ENCODE data around the gene LTB4R.

LTB4R gene

DNA sequence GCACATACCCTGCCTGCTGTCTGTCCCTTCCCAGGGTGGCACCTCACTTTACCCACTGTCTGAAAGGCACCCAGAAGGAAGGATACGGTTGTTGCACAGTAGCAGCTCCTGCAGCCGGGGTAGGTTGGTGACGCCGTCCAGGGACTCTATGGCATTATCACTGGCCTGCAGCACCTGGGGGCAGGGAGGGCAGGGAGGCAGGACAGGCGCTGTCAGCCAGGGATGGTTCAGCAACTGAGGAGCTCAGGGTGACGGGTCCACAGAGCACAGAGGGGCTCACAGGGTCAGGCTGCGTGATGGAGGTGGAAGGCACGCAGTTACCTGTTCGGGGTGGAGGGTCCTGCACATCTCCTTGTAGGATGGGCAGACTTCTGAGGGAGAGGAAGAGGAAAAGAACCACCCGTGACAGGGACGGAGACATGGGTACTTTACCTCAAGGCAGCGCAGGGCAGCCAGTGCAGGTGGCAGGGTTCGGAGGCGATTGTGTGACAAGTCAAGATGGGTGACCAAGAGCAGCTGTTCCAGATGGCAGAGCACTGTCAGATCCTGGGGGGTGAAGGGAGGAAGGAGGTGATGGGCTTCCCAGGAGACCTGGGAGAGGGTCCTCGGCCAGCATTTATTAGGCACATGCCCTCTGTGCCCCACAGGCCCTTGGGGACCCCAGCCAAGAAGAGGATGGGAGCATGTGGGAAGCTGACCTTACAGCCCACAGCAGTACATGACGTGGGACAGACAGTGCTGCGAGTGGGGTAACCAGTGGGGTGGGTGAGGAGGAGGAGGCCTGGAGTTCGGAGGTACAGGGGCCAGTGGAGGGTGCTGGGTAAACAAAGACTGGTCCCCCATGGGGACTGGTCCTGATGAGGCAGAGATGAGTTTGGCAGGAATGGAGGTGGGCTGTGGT, 44.7 kb upstream of the LTB4R start:
- no peak for DNase-seq (ENCODE audit: low read depth)
- TF ChIP-seq, protein P1, sequence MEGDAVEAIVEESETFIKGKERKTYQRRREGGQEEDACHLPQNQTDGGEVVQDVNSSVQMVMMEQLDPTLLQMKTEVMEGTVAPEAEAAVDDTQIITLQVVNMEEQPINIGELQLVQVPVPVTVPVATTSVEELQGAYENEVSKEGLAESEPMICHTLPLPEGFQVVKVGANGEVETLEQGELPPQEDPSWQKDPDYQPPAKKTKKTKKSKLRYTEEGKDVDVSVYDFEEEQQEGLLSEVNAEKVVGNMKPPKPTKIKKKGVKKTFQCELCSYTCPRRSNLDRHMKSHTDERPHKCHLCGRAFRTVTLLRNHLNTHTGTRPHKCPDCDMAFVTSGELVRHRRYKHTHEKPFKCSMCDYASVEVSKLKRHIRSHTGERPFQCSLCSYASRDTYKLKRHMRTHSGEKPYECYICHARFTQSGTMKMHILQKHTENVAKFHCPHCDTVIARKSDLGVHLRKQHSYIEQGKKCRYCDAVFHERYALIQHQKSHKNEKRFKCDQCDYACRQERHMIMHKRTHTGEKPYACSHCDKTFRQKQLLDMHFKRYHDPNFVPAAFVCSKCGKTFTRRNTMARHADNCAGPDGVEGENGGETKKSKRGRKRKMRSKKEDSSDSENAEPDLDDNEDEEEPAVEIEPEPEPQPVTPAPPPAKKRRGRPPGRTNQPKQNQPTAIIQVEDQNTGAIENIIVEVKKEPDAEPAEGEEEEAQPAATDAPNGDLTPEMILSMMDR (IDR thresholded peaks at IDR 0.05; ENCODE audit: control insufficient read depth, insufficient read depth, low read depth, low read length, missing control alignments), result no peak
- no peak overlapping the region for H3K4me3 ChIP-seq (ENCODE audit: control insufficient read depth, low read depth, low read length)

DNA sequence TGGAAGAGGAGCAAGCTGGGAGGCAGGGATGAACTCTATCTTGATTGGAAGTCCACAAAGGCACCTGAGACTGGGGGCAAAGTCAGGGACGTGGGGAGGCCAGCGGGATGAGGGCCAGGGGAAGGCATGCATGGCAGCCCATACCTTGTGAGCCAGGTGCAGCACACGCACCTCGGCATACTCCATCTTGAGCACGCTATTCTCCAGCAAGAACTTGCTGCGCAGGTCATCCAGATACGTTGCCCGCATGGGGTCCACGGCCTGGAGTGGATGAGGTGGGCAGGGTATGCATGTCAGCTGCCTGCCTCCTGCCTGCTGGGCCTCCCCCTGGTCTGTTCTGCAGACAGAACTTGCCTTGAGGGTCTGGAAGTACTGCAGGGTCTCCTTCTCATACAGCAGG, 43.8 kb upstream of the LTB4R start:
- DNase-seq (ENCODE audit: low read depth), result no peak
- TF ChIP-seq, protein P1 (IDR thresholded peaks at IDR 0.05; ENCODE audit: control insufficient read depth, insufficient read depth, low read depth, low read length, missing control alignments), result no peak
- no peak overlapping the region for H3K4me3 ChIP-seq (ENCODE audit: control insufficient read depth, low read depth, low read length)

DNA sequence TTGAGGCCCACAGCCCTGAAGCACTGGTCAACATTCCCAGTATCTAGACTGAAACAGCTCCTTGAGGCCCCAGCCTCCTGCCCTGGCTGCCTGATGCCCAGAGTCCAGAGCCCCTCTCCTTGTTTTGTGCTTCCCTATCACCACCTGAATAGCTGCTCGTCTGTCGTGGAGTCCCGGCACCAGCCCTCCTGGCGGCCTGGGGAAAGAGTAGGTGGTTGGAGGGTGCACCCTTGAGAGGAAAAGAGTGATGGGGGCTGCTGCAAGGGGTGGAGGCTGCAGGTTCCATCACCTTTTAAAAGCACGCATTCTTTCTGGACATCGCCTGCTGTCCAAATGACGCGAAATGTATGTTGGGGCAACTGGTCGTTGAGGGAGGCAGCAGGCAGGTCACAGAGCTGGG, 43.1 kb upstream of the LTB4R start:
- H3K4me3 ChIP-seq (ENCODE audit: control insufficient read depth, low read depth, low read length), result no peak overlapping the region
- no peak for DNase-seq (ENCODE audit: low read depth)
- TF ChIP-seq, protein P1 (IDR thresholded peaks at IDR 0.05; ENCODE audit: control insufficient read depth, insufficient read depth, low read depth, low read length, missing control alignments), result no peak

DNA sequence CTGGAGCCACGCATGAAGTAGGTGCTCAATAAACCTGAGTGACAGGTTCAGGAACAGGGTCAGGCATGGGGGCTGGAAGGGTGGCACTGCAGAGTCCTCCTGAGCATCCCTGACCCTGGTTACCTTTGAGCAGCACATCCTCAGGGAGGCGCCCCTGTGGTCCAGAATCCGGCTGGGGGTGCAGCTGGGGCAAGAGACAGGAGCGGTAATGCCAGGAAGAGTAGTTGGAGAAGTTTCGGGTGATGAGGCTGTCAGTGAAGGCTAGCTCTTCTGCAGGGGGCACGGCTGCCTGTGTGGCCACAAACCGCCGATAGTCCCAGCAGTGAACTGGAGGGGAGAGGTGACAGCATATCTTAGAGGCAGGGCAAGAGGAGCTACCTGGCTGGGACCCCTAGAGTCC, 41.9 kb upstream of the LTB4R start:
- TF ChIP-seq, protein P1 (IDR thresholded peaks at IDR 0.05; ENCODE audit: control insufficient read depth, insufficient read depth, low read depth, low read length, missing control alignments), result no peak
- H3K4me3 ChIP-seq (ENCODE audit: control insufficient read depth, low read depth, low read length), result no peak overlapping the region
- no peak for DNase-seq (ENCODE audit: low read depth)

DNA sequence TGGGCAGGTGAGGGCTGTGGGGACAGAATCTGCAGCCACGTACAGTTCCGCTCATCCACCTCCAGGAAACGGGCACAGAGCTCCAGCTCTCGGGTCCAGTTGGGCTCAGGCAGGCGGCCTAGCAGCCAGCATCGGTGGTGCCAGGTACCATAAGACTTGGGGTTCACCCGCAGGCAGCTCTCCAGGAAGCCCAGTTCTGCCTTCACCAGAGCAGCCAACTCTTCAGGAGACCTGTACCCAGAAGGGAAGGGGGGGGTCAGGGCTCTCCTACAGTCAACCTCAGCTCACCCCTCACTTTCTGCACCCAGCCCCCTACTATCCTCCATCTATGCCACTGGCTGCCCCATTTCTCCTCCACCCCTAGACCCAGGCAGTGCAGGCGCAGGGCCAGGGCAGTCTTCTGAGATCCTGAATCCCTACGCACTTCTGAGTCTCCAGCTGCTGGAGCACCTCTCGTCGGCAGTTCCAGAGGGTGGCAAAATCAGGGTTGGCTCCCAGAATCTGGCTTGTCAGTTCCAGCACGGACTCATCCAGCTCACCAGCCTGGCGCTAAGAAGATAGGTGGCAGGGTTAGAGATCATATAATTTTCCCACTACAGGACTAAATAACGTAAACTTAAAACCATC, 41.3 kb upstream of the LTB4R start:
- TF ChIP-seq, protein P1 (IDR thresholded peaks at IDR 0.05; ENCODE audit: control insufficient read depth, insufficient read depth, low read depth, low read length, missing control alignments), result no peak
- DNase-seq (ENCODE audit: low read depth), result no peak

DNA sequence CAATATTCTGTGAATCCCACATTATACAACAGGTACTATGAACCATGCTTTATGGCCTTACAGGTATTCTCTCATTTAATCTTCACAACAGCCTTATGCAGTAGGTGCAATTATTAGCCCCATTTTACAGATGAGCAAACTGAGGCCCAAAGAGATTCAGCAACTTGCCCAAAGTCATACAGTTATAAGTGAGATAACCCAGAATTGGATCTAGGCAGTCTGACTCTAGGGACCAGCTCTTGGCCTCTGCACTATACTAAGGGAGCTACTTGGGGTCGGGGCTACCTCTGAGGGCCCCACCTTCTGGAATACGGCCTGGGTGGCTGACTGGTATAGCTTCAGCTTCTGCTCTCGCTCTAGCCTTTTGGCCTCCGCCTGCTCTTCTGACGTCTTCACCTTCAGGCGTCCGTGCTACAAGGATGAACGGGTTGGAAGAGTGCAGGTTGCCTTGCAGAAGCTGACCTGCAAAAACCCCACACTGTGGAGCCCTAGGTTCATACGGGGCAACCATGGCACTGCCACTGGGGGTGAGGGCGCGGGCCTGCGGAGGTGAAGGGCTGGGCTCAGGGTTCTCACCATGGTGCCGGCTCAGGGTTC, 40.7 kb upstream of the LTB4R start:
- peak overlapping the region; percentile 79 for H3K4me3 ChIP-seq (ENCODE audit: control insufficient read depth, low read depth, low read length)
- DNase-seq (ENCODE audit: low read depth), result no peak
- TF ChIP-seq, protein P1 (IDR thresholded peaks at IDR 0.05; ENCODE audit: control insufficient read depth, insufficient read depth, low read depth, low read length, missing control alignments), result no peak

More for the DNA sequence above, 41.3 kb upstream of the LTB4R start:
- H3K4me3 ChIP-seq (ENCODE audit: control insufficient read depth, low read depth, low read length), result no peak overlapping the region
